ENCODE data around the gene POU2AF1. TPM values are rescaled to one million over a fixed set of nuclear protein-coding genes. Genes with fewer than 3 reads are reported as not detected.

The POU2AF1 gene, protein sequence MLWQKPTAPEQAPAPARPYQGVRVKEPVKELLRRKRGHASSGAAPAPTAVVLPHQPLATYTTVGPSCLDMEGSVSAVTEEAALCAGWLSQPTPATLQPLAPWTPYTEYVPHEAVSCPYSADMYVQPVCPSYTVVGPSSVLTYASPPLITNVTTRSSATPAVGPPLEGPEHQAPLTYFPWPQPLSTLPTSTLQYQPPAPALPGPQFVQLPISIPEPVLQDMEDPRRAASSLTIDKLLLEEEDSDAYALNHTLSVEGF
- not detected in 2 replicates for total RNA-seq

DNA sequence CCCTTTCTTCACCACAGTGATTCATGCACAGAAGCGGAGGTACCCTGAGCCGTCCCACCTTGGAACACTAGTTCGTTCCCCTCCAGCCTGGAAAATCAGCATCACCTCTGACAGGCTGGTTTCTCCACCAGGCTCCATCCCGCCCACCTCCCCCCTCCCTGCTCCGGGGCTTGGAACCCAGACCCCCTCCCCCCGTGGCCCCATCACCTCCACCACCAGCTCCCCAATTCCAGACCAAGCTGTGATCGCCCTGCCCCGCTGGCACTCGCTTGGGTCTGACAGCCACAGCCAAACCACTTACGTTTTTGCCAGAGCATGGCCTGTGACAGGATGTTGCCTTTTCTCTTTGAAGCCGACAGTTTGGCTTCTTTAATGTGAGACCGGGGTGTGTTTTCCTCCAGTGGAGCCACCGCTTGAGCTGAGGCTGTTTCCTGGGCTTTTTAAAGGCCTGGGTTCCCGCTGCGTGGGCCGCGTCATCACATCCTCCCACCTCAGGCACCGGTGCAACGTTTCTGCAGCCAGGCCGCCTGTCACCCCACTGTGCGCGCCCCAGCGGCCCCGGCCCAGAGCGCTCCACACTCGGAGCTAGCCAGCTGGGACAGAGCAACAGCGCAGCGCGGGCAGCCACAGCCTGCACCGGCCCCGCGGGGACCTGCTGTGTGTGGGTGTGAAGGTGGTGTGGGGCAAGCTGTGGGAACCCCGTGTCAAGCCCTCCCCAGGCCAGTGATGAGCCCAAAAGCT, at the start of gene POU2AF1:
TSS of gene POU2AF1 (minus strand) at position 415 of the 741 bp plus-strand sequence. CDS start at position 317, 98 bp downstream.

Other genes starting within 250 kb of the POU2AF1 start
- gene POU2AF2, start 133.6 kb downstream of the POU2AF1 start, total RNA-seq, result not detected in 2 replicates
- 0.17 and 0.45 TPM in 2 replicates for gene POU2AF3, start 80.7 kb downstream of the POU2AF1 start, total RNA-seq
- gene BTG4, start 133.1 kb upstream of the POU2AF1 start, total RNA-seq, result 0.15 and 0.17 TPM in 2 replicates
- gene HOATZ, start 135.5 kb upstream of the POU2AF1 start, total RNA-seq, result 0.50 TPM in 1 of 2 replicates, not detected in the other
- 46.4 and 52.0 TPM in 2 replicates for gene LAYN, start 161.4 kb upstream of the POU2AF1 start, total RNA-seq
- gene SIK2, start 223.2 kb upstream of the POU2AF1 start, total RNA-seq, result 8.3 and 9.1 TPM in 2 replicates

Measured in bronchus fibroblast of lung (primary cell).